Natural killer cell (primary cell): ENCODE data around the gene NOSTRIN. TPM values are rescaled to one million over a fixed set of nuclear protein-coding genes. Genes with fewer than 3 reads are reported as not detected.

Experiments used
- ATAC-seq, 3 donors: fragments of 150-1000 bp in 2 of 3; fragments of 200-7000 bp in 1 of 3; cut with Tn5 transposase; 1 replicate in 1 of 3; 2 replicates in 2 of 3; pipeline ENCODE4 v1.10.0; 2021; ENCODE audit warnings: mild to moderate bottlenecking in 2 of 3, moderate library complexity in 2 of 3
- DNase-seq, 2 donors: peaks; one replicate each; pipeline versions ENCODE4 v3.0.0 to v3.0.0-alpha.2; 2013 to 2021; ENCODE audit warnings: mixed read lengths in 1 of 2
- H3K27ac ChIP-seq: one replicate; pipeline ENCODE4 v1.5.1; 2013; ENCODE audit warnings: mild to moderate bottlenecking, low read length
- H3K27me3 ChIP-seq: one replicate; pipeline ENCODE4 v1.6.1; 2013; ENCODE audit warnings: low read length; ENCODE audit not compliant: control insufficient read depth, insufficient read depth
- H3K36me3 ChIP-seq: one replicate; pipeline ENCODE4 v1.6.1; 2013; ENCODE audit warnings: low read length; ENCODE audit not compliant: control insufficient read depth, insufficient read depth
- H3K4me1 ChIP-seq: one replicate; pipeline ENCODE4 v1.6.1; 2013; ENCODE audit warnings: low read length; ENCODE audit not compliant: control insufficient read depth, insufficient read depth
- H3K4me3 ChIP-seq: one replicate; pipeline ENCODE4 v1.5.1; 2013; ENCODE audit warnings: low read length
- H3K9me3 ChIP-seq: one replicate; pipeline ENCODE4 v1.6.1; 2013; ENCODE audit warnings: low read length; ENCODE audit not compliant: control insufficient read depth, insufficient read depth
- H3K27ac Mint-ChIP-seq, 2 donors: one replicate each; pipeline ENCODE4 v1.8.0; 2022; ENCODE audit warnings: mild to moderate bottlenecking in 2 of 2, mixed read lengths in 2 of 2, moderate library complexity in 1 of 2
- H3K27me3 Mint-ChIP-seq, 2 donors: one replicate each; pipeline ENCODE4 v1.8.0; 2022; ENCODE audit warnings: low read depth in 2 of 2, mixed read lengths in 2 of 2
- H3K36me3 Mint-ChIP-seq: one replicate; pipeline ENCODE4 v1.8.0; 2022; ENCODE audit warnings: mixed read lengths
- H3K4me1 Mint-ChIP-seq, 2 donors: one replicate each; pipeline ENCODE4 v1.8.0; 2022; ENCODE audit warnings: mixed read lengths in 2 of 2
- H3K4me3 Mint-ChIP-seq: one replicate; pipeline ENCODE4 v1.8.0; 2022; ENCODE audit warnings: mild to moderate bottlenecking, moderate library complexity, mixed read lengths
- H3K9me3 Mint-ChIP-seq, 2 donors: one replicate each; pipeline ENCODE4 v1.8.0; 2022; ENCODE audit warnings: mixed read lengths in 2 of 2
- CTCF ChIP-seq: fragments of 200-600 bp; IDR thresholded peaks from one replicate; pipeline ENCODE4 v1.8.0; 2022; ENCODE audit warnings: antibody characterized with exemption
- WGBS: methylation state at CpG from one replicate; pipeline ENCODE4 v1.1.7; 2013; ENCODE audit warnings: missing lambda C conversion rate; ENCODE audit not compliant: insufficient coverage; 5-methylcytosine and 5-hydroxymethylcytosine counted together
- intact Hi-C: fragments of 100-400 bp; cut with micrococcal nuclease; formaldehyde crosslinking; loops from one replicate; pipeline ENCODE4 v1.14.2; 2022
- total RNA-seq, 4 donors: library from RNA; stranded (reverse); fragments of 120-200 nt in 1 of 4; gene quantifications; one replicate each; pipeline versions ENCODE4 v1.2.3 to v1.2.4, GENCODE V29; 2013 to 2022

The NOSTRIN gene
- total RNA-seq, 3 donors from 2014 or later (not counting 1 experiment from before 2014, with no cell fraction given) = 0.18 TPM; not detected in 2

GRCh38 chr2:168758970-168759820, 43.2 kb upstream of the NOSTRIN start:
- DNase-seq = peak in 1 of 2 donors; percentile 73
- intact Hi-C loops = loop anchor here (1.0 kb wide), 1 partner anchor 413 kb away; no protein-coding TSS in a partner anchor
- WGBS = 11% methylated on average over 2 of the region's 3 CpGs
- Histone ChIP-seq H3K4me3 (no peak overlapping the region), H3K9me3 (no peaks in the 10 kb centered on the region), H3K27ac (no peak overlapping the region), H3K36me3 (no peaks in the 10 kb centered on the region), H3K4me1 (peaks cover 18% of the 10 kb centered on the region), H3K27me3 (no peaks in the 10 kb centered on the region)
- Mint-ChIP-seq H3K36me3 (no peaks in the 10 kb centered on the region), H3K4me1 (peaks cover 32 to 39% of the 10 kb centered on the region in 2 donors), H3K27me3 (no peaks in the 10 kb centered on the region), H3K27ac (peak overlapping the region in 1 of 2 donors; percentile 78), H3K4me3 (no peak overlapping the region), H3K9me3 (no peaks in the 10 kb centered on the region)
- peak; percentile 75 to 83 (median 80) for ATAC-seq
- peak; percentile 48 for TF ChIP-seq CTCF

- Histone ChIP-seq H3K4me3 (no peak overlapping the region), H3K36me3 (peaks cover 3% of the 10 kb centered on the region), H3K9me3 (no peaks in the 10 kb centered on the region), H3K27me3 (no peaks in the 10 kb centered on the region), H3K27ac (no peak overlapping the region), H3K4me1 (no peaks in the 10 kb centered on the region)
- no peak overlapping the region for H3K4me3 Mint-ChIP-seq
- 83% methylated on average over 1 of the region's 1 CpG for WGBS
- no peaks in the 10 kb centered on the region for H3K4me1 Mint-ChIP-seq
- DNase-seq (no peak), ATAC-seq (no peak)
- no peak for TF ChIP-seq CTCF
- no peaks in the 10 kb centered on the region for H3K9me3 Mint-ChIP-seq
- peaks cover 5% of the 10 kb centered on the region for H3K36me3 Mint-ChIP-seq
- intact Hi-C loops = no loop called here
- H3K27me3 Mint-ChIP-seq = no peaks in the 10 kb centered on the region
- no peak overlapping the region for H3K27ac Mint-ChIP-seq
These were observed 37.0 kb upstream of the NOSTRIN start for GRCh38 chr2:168765401-168765800.

GRCh38 chr2:168766600-168766999, 35.8 kb upstream of the NOSTRIN start:
- Histone ChIP-seq H3K36me3 (peaks cover 3% of the 10 kb centered on the region), H3K9me3 (no peaks in the 10 kb centered on the region), H3K27ac (no peak overlapping the region), H3K4me3 (no peak overlapping the region), H3K27me3 (no peaks in the 10 kb centered on the region), H3K4me1 (no peaks in the 10 kb centered on the region)
- DNase-seq (no peak), ATAC-seq (no peak)
- WGBS = 90% methylated on average over 2 of the region's 2 CpGs
- no peak for TF ChIP-seq CTCF
- no peaks in the 10 kb centered on the region for H3K27me3 Mint-ChIP-seq
- H3K4me3 Mint-ChIP-seq = no peak overlapping the region
- H3K4me1 Mint-ChIP-seq = no peaks in the 10 kb centered on the region
- intact Hi-C loops = no loop called here
- no peak overlapping the region for H3K27ac Mint-ChIP-seq
- no peaks in the 10 kb centered on the region for H3K9me3 Mint-ChIP-seq
- H3K36me3 Mint-ChIP-seq = peaks cover 5% of the 10 kb centered on the region
